ENCODE data around the gene IZUMO1. TPM values are rescaled to one million over a fixed set of nuclear protein-coding genes. Genes with fewer than 3 reads are reported as not detected.
A peak's percentile ranks its signal among the peaks of the same experiment; 100 is the strongest.

IZUMO1 gene
- total and polyA plus RNA-seq, 2 of the 13 experiments (the other 11 are each of a cell fraction or from before 2014, with no cell fraction given): 0.07 to 0.22 TPM

DNA sequence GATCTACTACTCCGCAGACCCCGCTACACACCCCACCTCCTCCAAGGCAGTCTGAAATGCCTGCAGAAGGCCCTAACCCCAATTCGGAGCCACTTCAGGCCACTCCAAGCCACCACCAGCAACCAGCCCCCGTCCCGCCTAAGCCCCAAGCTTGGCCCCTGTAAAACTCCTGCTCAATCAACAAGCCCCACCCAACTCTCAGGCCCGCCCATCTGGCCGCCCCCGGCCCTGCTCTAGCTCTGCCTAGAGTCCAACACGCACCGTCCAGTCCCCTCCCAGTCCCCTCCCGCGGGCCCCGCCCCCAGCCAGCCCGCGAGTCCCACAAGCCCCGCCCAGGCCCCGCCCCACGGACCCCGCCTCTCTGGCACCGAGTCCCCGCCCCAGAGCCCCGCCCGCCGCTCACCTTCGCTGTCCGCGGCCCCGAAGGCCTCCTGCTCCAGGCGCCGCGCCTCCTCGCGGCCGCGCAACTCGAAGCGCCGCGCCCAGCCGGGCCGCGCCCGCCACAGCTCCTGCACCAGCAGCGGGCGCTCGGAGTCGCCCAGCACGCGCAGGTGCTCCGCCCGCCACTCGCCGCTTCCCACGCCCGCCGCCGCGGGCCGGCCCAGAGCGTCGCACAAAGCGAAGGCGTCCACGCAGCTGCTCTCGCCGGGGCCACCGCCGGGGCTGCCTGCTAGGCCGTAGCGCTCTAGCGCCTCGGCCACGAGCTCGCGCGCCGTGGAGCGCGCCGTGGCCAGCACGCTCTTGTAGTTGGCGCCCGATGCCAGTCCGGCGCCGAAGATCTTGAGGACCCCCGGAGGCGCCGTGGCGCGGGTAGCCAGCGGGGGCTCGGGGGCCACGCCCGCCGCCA is 7.9 kb downstream of the IZUMO1 start (continued):
- no peak for TF ChIP-seq ZZZ3 (CRISPR knock-in tag; IDR thresholded peaks at IDR 0.05; ENCODE audit: borderline replicate concordance)
- TF ChIP-seq SETDB1 (CRISPR knock-in tag; IDR thresholded peaks at IDR 0.05; ENCODE audit: borderline replicate concordance): no peak
- no peak for TF ChIP-seq FOXA1 (IDR thresholded peaks at IDR 0.05)
- peak; percentile 71 for TF ChIP-seq FOXA1 (CRISPR knock-in tag; IDR thresholded peaks at IDR 0.05)
- TF ChIP-seq ZNF746 (CRISPR knock-in tag; IDR thresholded peaks at IDR 0.05): peak; percentile 32; the same call in 1 of the 2 replicates
- TF ChIP-seq THAP11 (CRISPR knock-in tag; IDR thresholded peaks at IDR 0.05): peak; percentile 81
- TF ChIP-seq ZNF614 (CRISPR knock-in tag; IDR thresholded peaks at IDR 0.05; ENCODE audit: borderline replicate concordance): no peak
- peak; percentile 40; the same call in 1 of the 2 replicates for TF ChIP-seq ZNF772 (CRISPR knock-in tag; IDR thresholded peaks at IDR 0.05)
- no peak for TF ChIP-seq PRDM15 (CRISPR knock-in tag; IDR thresholded peaks at IDR 0.05)
- no peak for TF ChIP-seq ZC3H4 (CRISPR knock-in tag; IDR thresholded peaks at IDR 0.05; ENCODE audit: borderline replicate concordance)
- no peak for TF ChIP-seq NCOA1 (CRISPR knock-in tag; IDR thresholded peaks at IDR 0.05)
- no peak for TF ChIP-seq JARID2 (CRISPR knock-in tag; IDR thresholded peaks at IDR 0.05; ENCODE audit: insufficient replicate concordance)
- no peak for TF ChIP-seq SUZ12 (IDR thresholded peaks at IDR 0.05; ENCODE audit: low read depth, low read length)
- TF ChIP-seq RFXANK (CRISPR knock-in tag; IDR thresholded peaks at IDR 0.05): no peak
- TF ChIP-seq ZNF30 (CRISPR knock-in tag; IDR thresholded peaks at IDR 0.05): no peak
- TF ChIP-seq NBN (conservative IDR thresholded peaks at IDR 0.05): no peak
- peak; percentile 56; the same call in 1 of the 2 replicates for TF ChIP-seq NR2C2 (CRISPR knock-in tag; IDR thresholded peaks at IDR 0.05; ENCODE audit: borderline replicate concordance)
- TF ChIP-seq HHEX (CRISPR knock-in tag; IDR thresholded peaks at IDR 0.05): no peak
- TF ChIP-seq ASH2L (IDR thresholded peaks at IDR 0.05; ENCODE audit: insufficient read length, low read depth, low read length): peak; percentile 21
- no peak for TF ChIP-seq MXD4 (CRISPR knock-in tag; IDR thresholded peaks at IDR 0.05)
- no peak for TF ChIP-seq RFX3 (CRISPR knock-in tag; IDR thresholded peaks at IDR 0.05)
- TF ChIP-seq ZNF558 (CRISPR knock-in tag; IDR thresholded peaks at IDR 0.05; ENCODE audit: borderline replicate concordance): no peak; the same call in 1 of the 2 replicates
- 0 out of 2 replicates have a peak, but pooled peaks have one; percentile 49 for TF ChIP-seq ZFP37 (CRISPR knock-in tag; IDR thresholded peaks at IDR 0.05; ENCODE audit: borderline replicate concordance)
- peak; percentile 81 for TF ChIP-seq HOXA3 (CRISPR knock-in tag; IDR thresholded peaks at IDR 0.05)
- TF ChIP-seq GTF3A (CRISPR knock-in tag; conservative IDR thresholded peaks at IDR 0.05): 0 out of 2 replicates have a peak, but pooled peaks have one; percentile 30
- no peak for TF ChIP-seq PHF5A (CRISPR knock-in tag; IDR thresholded peaks at IDR 0.05; ENCODE audit: low read depth, unreplicated experiment)
- TF ChIP-seq JUN (CRISPR knock-in tag; IDR thresholded peaks at IDR 0.05): peak; percentile 69; the same call in 1 of the 2 replicates
- TF ChIP-seq ZNF34 (CRISPR knock-in tag; IDR thresholded peaks at IDR 0.05; ENCODE audit: borderline replicate concordance): no peak

All from HepG2 (cell line).